Activated CD4-positive, alpha-beta T cell treated with anti-CD3 and anti-CD28 coated beads, Interleukin-2, amount 10 ng/mL, durations not matched to agents 24 days and 14 days (primary cell): ENCODE results near the gene QRFP. TPM values are rescaled to one million over a fixed set of nuclear protein-coding genes. Genes with fewer than 3 reads are reported as not detected.

Experiments
- DNase-seq: peaks from one replicate; pipeline ENCODE4 v3.0.0; 2022
- H3K27ac Mint-ChIP-seq: one replicate; pipeline ENCODE4 v1.8.0; 2022; ENCODE audit warnings: mild to moderate bottlenecking, mixed read lengths
- H3K27me3 Mint-ChIP-seq: one replicate; pipeline ENCODE4 v1.8.0; 2022; ENCODE audit warnings: mixed read lengths
- H3K36me3 Mint-ChIP-seq: one replicate; pipeline ENCODE4 v1.8.0; 2022; ENCODE audit warnings: low read depth, mild to moderate bottlenecking, mixed read lengths
- H3K4me1 Mint-ChIP-seq: one replicate; pipeline ENCODE4 v1.8.0; 2021; ENCODE audit warnings: mixed read lengths
- H3K4me3 Mint-ChIP-seq: one replicate; pipeline ENCODE4 v1.8.0; 2022; ENCODE audit warnings: mild to moderate bottlenecking, moderate library complexity, mixed read lengths
- H3K9me3 Mint-ChIP-seq: one replicate; pipeline ENCODE4 v1.8.0; 2021; ENCODE audit warnings: mixed read lengths
- intact Hi-C: fragments of 100-400 bp; cut with micrococcal nuclease; formaldehyde crosslinking; loops from one replicate; pipeline ENCODE4 v1.15.1; 2023
- total RNA-seq: library from RNA; stranded (reverse); gene quantifications from 2 replicates; pipeline ENCODE4 v1.2.3, GENCODE V29; 2022

QRFP gene
- total RNA-seq, 1 donor from 2014 or later = not detected

DNA sequence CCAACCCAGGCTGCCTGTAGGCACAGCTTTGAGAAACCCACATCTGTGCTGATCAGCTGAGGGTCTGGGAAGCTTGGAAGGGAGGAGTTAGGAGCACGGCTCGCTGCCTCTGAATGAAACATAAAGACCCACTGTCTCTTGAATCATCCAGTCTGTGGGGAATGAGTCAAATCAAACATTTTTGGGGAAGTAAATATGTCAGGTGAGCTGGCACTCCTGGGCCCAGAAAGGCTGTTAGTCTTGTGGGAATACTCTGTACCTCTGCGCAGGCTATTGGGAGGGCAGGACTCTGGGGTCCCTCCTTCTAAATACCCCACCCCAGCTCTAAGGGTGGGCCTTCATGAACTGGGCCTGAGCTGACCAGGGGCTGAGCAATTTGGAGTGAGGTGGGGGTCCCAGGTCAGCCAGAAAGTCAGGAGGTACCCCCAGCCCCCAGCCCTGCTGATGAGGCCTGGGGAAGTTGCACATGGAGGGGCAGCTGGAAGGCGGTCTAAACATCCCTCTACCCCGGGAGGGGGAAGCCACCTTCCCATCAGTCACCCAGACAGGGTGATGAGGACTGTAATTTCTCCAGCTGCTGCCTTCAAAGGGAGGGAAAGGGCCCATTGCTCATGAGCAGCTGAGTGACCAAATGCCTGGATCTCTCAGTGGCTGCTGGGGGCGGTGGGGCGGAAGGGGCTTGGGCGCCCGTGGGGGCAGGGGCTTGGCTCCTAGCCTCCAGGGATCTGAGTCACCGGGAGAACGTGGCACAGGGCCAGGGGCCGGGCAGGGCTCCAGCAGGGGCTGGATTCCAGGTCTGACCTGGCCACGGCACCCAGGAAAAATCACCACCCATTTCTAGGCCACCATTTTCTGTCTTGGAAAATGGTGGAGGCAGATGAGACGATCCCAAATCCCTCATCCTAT lies 31.6 kb upstream of the QRFP start:
- H3K36me3 Mint-ChIP-seq = no peaks in the 10 kb centered on the region
- H3K4me3 Mint-ChIP-seq = no peak overlapping the region
- no peaks in the 10 kb centered on the region for H3K9me3 Mint-ChIP-seq
- H3K4me1 Mint-ChIP-seq = no peaks in the 10 kb centered on the region
- peaks cover 17% of the 10 kb centered on the region for H3K27me3 Mint-ChIP-seq
- no peak for DNase-seq
- H3K27ac Mint-ChIP-seq = no peak overlapping the region
- intact Hi-C loops = no loop called here

DNA sequence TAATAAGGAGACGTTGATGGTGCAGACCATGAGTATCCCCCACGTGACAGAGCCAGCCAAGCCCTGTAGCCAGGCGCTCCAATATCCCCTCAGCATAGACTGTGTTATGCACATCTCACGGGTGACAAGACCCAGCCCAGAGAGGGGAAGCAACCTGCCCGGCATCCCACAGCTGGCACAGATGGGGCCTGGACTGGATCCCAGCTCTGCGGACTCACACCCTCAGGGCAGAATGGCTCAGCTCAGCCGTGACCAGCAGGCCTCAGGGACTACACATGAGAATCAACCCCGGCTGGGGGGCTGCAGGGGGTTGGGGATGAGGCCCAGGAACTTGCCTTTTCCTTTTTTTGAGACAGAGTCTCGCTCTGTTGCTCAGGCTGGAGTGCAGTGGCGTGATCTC lies 30.7 kb upstream of the QRFP start:
- Mint-ChIP-seq H3K9me3 (no peaks in the 10 kb centered on the region), H3K27ac (no peak overlapping the region), H3K4me1 (no peaks in the 10 kb centered on the region), H3K27me3 (peaks cover 9% of the 10 kb centered on the region), H3K4me3 (no peak overlapping the region), H3K36me3 (no peaks in the 10 kb centered on the region)
- intact Hi-C loops = no loop called here
- DNase-seq = no peak

DNA sequence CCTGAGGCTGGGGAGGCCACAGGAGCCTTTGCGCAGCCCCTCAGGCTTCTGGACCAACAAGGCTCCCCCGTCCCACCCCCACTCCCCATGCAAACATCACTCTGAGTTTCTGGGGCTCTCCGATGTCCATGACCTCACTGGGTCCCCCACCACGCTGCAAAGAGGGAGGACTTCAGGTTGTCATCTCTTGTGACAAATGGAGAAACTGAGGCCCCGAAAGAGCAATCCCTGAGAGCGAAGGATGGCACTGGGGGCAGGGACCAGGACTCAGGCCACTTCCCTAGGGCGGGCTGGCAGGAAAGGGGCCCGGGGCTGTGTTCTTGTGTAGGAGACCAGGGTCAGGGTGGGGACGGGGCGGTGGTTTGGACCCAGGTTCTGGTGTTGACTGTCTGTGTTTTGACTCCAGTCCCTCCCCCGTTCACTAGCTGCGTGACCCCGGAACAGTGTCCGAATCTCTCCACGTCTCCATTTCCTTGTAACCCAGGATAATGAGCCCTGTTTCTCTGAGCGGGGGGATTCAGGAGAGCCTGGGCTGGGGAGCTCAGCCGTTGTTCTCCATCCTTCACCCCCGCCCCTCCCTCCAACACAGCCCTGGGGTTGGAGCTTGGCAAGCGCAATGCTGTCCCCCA lies 28.6 kb upstream of the QRFP start:
- intact Hi-C loops = no loop called here
- Mint-ChIP-seq H3K27ac (no peak overlapping the region), H3K4me1 (no peaks in the 10 kb centered on the region), H3K36me3 (no peaks in the 10 kb centered on the region), H3K9me3 (no peaks in the 10 kb centered on the region), H3K27me3 (no peaks in the 10 kb centered on the region), H3K4me3 (no peak overlapping the region)
- DNase-seq = no peak

DNA sequence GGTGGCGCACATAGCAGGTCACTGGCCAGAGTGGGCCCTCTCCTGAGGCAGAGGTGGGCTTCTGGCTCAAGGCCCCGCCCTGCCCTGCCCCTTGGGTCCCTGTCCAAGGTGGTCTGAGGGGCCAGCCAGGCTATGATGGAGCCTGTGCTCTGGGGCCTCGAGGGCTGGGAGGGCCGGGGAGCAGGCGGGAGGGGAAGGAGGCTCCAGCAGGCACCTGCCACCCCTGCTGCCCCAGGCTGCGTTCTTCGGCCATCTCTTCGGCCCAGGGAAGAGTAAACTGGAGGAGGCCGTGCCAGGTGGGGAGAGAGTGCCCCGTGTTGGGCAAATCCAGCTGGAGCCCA lies 27.8 kb upstream of the QRFP start:
- DNase-seq = no peak
- Mint-ChIP-seq H3K36me3 (no peaks in the 10 kb centered on the region), H3K27me3 (no peaks in the 10 kb centered on the region), H3K9me3 (no peaks in the 10 kb centered on the region), H3K27ac (no peak overlapping the region), H3K4me3 (no peak overlapping the region), H3K4me1 (no peaks in the 10 kb centered on the region)
- intact Hi-C loops = no loop called here

DNA sequence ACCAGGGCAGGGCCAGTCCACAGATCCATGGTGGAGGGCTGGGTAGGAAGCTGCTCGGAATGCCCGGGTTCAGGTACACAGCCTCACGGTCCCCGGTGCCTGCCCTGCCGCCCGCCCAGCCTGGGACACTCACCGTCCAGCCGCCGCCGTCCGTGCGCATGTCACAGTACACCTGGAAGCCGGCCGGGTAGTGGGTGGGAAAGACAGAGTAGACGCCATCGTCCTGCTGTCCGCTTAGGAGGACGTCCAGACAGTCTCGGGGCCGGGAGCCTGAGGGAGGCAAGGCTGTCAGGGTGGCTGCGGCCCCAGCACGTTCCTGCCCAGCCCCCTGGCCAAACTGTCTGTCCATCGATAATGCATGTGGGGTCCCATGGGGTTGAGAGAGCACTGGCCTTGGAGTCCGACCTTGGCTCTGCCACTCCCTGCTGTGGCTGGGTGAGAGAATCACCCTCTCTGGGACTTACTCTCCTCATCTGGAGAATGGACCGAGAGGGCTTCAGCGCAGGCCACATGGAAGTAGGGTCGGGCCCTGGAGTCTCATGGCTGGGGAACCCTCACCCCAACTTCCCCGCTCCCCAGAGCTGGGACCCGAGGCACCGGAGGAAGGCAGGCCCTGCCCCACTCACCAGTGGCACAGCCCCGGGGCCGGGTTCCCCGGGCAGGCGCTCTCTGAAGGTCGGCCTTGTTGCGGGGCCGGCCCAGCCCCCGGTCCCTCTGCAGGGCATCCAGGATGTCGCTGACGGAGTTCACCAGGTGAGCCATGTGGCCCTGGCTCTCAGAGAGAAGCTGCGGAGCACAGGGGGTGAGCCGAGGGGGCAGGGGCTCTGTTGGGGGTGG lies 27.2 kb upstream of the QRFP start:
- no peak overlapping the region for H3K4me3 Mint-ChIP-seq
- no peak for DNase-seq
- H3K27ac Mint-ChIP-seq = no peak overlapping the region
- no peaks in the 10 kb centered on the region for H3K36me3 Mint-ChIP-seq
- H3K4me1 Mint-ChIP-seq = no peaks in the 10 kb centered on the region
- no peaks in the 10 kb centered on the region for H3K27me3 Mint-ChIP-seq
- H3K9me3 Mint-ChIP-seq = no peaks in the 10 kb centered on the region
- intact Hi-C loops = no loop called here

DNA sequence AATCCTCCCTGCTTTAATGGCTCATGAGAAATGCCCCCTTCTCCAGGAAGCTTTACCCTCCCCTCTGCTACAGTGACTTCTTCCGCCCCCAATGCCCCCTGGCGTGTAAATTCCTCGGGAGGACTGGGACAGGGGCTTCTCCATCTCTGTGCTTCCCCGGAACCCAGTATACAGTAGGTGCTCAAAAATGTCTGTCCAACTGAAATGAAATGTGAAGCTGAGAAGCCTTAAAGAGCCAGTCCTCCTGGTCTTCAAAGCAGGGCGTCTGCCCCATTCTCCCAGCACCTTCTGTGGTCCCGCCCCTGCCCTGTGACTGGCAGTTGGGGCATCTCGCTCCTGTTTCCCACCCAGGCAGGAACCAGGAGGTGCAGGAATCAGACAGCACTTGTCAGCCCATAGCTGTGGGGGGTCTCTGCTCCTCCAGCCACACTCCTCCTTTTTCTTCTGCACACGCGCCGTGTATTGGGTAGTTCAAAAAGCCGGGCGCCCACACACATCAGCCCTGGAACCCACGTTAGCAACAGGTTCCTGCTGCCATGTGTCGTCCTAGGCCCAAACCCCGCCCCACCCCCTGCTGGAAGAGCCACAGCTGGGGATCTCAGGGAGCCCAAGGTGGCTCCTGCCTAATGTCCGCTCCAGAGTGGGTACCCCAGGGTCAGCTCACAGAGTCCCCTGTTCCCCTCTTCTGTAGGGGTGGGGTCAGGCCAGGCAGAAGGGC lies 26.4 kb upstream of the QRFP start:
- intact Hi-C loops = no loop called here
- Mint-ChIP-seq H3K27ac (no peak overlapping the region), H3K4me3 (no peak overlapping the region), H3K9me3 (no peaks in the 10 kb centered on the region), H3K27me3 (no peaks in the 10 kb centered on the region), H3K36me3 (no peaks in the 10 kb centered on the region), H3K4me1 (no peaks in the 10 kb centered on the region)
- DNase-seq = no peak

DNA sequence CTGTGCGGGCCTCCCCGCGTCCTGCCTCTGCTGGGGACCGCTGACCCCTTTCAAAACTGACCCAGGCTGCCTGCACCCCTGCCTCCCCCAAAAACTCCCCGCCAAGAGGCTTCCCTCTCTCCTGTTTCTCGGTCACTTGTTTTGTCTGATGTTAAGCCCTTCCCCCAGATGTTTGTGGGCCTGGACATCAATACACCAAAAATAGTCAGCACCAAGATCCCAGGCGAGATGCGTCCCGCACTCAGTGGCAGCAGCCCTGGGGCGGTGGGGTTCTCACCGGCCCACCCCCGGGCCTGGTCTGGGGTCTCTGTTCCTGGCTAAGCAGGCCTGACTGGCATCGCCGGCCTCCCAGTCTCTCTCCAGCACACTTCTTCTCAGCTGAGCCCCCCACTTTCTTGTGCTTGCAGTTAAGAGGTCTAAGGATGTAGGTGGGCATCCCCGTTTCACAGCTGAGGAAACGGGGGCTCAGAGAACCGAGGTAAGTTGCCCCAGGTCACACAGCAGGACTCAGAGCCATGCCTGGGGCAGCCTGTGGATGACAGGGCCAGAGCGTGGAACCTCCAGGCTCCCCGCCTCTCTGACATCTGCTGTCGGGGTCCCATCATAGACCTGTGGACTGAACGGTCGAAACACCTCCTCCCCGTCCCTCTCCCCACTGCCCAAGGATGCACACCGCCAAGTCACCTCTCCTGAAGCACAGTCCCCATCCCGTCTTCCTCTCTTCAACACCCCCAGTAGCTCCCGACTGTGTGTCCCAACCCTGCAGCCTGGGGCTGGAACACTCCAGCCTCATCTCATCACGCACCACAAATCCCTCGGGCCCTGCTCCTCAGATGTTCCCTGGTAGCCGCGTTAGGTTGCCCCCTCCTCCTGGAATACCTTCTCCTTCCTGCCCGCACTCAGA lies 25.6 kb upstream of the QRFP start:
- H3K9me3 Mint-ChIP-seq = no peaks in the 10 kb centered on the region
- no peaks in the 10 kb centered on the region for H3K27me3 Mint-ChIP-seq
- no peak for DNase-seq
- H3K36me3 Mint-ChIP-seq = no peaks in the 10 kb centered on the region
- H3K4me1 Mint-ChIP-seq = no peaks in the 10 kb centered on the region
- no peak overlapping the region for H3K4me3 Mint-ChIP-seq
- intact Hi-C loops = no loop called here
- H3K27ac Mint-ChIP-seq = no peak overlapping the region

DNA sequence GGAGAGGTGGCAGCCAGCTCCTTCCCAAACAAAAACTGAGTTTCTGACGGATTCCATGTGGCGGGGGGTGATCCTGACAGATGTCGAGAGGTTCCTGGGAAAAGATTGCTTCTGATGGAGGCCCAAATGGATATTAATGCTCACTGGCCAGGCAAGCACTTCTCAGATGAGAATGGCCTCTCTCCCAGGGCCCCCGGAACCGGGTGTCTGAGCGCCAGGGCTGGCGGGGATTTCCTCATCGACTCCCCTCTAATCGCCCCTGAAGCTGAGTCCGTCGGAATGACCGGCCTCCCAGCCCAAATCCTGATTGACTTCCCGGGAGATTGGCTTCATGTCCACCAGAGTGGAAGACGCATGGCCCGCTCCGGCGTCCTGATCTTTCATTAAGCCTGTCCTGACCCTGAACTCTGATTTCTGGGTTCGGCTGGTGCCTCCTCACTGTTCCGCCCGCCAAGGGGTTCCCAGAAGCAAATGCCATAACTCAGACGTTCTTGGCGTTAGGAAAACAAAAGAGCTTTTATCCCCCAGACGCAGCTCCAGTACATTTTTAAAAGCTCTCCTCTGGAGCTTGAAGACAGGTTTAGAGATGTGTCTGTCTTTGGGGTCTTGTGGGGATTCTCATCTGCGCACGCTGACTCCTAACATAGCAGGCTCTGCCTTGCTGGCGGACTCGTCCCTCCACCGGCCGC lies 24.8 kb upstream of the QRFP start:
- H3K27ac Mint-ChIP-seq = no peak overlapping the region
- no peaks in the 10 kb centered on the region for H3K9me3 Mint-ChIP-seq
- DNase-seq = no peak
- H3K4me1 Mint-ChIP-seq = no peaks in the 10 kb centered on the region
- intact Hi-C loops = no loop called here
- H3K27me3 Mint-ChIP-seq = no peaks in the 10 kb centered on the region
- no peak overlapping the region for H3K4me3 Mint-ChIP-seq
- no peaks in the 10 kb centered on the region for H3K36me3 Mint-ChIP-seq

DNA sequence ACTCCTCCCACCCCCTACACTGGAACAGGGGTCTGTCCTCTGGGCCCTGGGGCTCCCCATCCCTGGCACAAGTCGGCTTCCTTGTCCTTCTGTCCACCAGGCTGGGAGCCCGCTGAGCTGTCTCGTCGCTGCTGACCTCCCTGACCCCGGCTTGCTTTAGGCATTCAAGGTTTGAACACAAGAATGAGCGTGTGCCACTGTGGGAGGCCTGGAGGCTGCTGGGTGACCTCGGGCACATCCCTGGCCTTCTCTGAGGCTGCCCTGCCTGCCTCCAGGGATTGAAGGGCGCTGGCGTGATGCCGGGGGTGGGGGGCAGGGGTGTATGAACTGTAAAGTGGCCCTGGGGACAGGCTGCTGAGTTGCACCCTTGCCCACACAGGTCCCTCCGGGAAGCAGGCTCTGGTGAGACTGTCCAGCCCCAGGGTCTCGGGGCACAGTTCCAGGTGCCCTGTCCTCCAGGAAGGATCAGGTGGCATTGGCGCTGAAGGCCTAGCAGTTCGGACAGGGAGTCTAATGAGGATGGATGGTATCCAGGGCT lies 24.2 kb upstream of the QRFP start:
- H3K36me3 Mint-ChIP-seq = no peaks in the 10 kb centered on the region
- no peak for DNase-seq
- H3K4me3 Mint-ChIP-seq = no peak overlapping the region
- no peaks in the 10 kb centered on the region for H3K4me1 Mint-ChIP-seq
- intact Hi-C loops = no loop called here
- no peak overlapping the region for H3K27ac Mint-ChIP-seq
- no peaks in the 10 kb centered on the region for H3K9me3 Mint-ChIP-seq
- no peaks in the 10 kb centered on the region for H3K27me3 Mint-ChIP-seq

DNA sequence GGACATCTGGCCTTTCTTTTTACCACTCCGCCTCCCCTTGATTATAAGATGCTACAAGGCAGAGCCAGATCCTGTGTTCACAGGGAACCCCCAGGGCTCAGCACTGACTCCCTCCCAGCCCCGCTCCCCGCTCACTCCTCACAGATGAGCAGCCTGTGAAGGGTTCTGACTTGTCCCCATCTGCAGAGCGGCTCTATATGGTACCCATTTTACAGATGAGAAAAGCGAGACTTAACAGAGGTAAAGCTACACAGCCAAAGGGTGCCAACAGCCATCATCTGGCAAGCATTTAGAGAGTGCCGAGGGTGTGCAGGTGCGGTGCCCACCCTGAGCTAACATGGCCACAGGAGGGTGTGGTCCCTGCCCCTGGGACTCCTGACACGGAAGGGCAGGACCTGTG lies 23.6 kb upstream of the QRFP start:
- no peak for DNase-seq
- intact Hi-C loops = no loop called here
- no peak overlapping the region for H3K4me3 Mint-ChIP-seq
- H3K4me1 Mint-ChIP-seq = no peaks in the 10 kb centered on the region
- H3K27ac Mint-ChIP-seq = no peak overlapping the region
- no peaks in the 10 kb centered on the region for H3K9me3 Mint-ChIP-seq
- no peaks in the 10 kb centered on the region for H3K36me3 Mint-ChIP-seq
- H3K27me3 Mint-ChIP-seq = no peaks in the 10 kb centered on the region

DNA sequence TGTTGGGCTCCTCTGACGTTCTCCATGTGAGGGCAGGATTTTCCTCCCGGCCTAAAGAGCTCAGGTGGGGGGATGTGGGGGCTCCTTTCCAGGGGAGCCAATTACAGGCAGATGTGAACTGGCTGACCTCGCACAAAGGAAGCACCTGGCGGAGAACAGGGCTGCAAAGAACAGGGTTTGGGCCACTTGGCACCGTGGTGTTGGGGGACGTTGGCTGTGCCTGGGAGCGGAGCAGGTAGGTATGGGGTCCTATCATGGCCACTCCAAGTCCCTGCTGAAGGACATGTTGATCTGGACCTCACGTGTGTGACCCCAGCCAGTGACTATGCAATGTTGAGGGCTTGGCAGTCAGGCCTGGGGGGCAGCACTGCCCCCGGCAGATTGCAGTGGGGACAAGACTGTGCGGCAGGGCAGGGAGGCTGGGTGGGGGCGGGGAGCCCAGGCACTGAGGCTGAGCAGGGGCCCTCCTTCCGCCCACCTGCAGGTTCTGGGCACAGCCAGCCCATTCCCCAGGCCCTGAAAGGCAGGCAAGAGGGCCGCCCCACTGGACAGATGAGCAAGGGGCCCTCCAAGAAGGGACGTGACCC lies 23.0 kb upstream of the QRFP start:
- H3K27ac Mint-ChIP-seq = no peak overlapping the region
- H3K36me3 Mint-ChIP-seq = no peaks in the 10 kb centered on the region
- no peak overlapping the region for H3K4me3 Mint-ChIP-seq
- intact Hi-C loops = no loop called here
- no peaks in the 10 kb centered on the region for H3K4me1 Mint-ChIP-seq
- H3K27me3 Mint-ChIP-seq = no peaks in the 10 kb centered on the region
- H3K9me3 Mint-ChIP-seq = no peaks in the 10 kb centered on the region
- DNase-seq = no peak

DNA sequence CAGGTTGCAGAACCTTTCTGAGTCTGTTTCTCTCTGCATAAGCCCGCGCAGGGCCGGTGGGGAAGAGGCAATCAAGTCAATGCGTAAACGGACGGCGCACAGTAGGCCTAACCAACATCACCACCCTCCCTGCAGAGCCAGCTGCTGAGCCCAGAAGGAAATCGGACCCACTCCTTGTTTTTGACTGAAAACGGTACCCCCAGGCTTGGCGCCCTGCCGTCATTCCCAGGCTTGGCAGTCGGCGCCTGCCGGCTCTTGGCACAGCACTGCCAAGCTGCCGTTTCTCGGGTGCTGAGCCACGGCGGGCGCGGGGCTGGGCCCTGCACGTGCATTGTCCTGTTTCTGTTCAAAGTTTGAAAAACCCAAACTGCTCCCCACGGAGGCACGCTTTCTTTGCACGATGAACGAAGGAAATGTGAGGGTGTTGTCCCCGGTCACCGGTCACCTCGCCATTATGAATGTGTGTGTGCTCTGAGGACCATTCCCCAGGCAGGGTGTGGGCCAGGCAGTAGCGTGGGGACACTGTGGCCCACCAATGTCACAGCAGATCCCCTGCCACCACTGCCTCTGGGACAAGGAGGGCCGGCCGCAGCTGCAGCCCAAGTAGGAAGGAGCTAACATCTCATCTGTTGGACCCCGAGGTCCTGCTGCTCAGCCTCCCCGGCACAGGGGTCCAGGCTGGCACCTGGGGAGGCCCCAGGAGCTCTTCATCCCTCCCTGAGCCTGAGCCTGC lies 22.4 kb upstream of the QRFP start:
- intact Hi-C loops = no loop called here
- no peaks in the 10 kb centered on the region for H3K36me3 Mint-ChIP-seq
- no peak for DNase-seq
- H3K27me3 Mint-ChIP-seq = no peaks in the 10 kb centered on the region
- H3K9me3 Mint-ChIP-seq = no peaks in the 10 kb centered on the region
- H3K27ac Mint-ChIP-seq = no peak overlapping the region
- no peak overlapping the region for H3K4me3 Mint-ChIP-seq
- no peaks in the 10 kb centered on the region for H3K4me1 Mint-ChIP-seq
